Peyer's patch (tissue), 4 donors: Measurements from ENCODE around the gene UBE2QL1.

Experiments
- POLR2A ChIP-seq, 2 donors: fragments of 450-650 bp; IDR thresholded peaks; one replicate each; pipeline ENCODE4 v1.5.1; 2017; ENCODE audit warnings: antibody characterized with exemption in 2 of 2, mild to moderate bottlenecking in 2 of 2, moderate library complexity in 2 of 2
- TF ChIP-seq, protein P1 (sequence below), 6 experiments: fragments of 450-650 bp in 4 of 6; fragments of 200-600 bp in 2 of 6; sonication (generic) in 1 of 6; IDR thresholded peaks; one replicate each; pipeline ENCODE4 v1.5.1; 2017 to 2019; ENCODE audit warnings: antibody characterized with exemption in 6 of 6, mild to moderate bottlenecking in 3 of 6, moderate library complexity in 1 of 6

DNA sequence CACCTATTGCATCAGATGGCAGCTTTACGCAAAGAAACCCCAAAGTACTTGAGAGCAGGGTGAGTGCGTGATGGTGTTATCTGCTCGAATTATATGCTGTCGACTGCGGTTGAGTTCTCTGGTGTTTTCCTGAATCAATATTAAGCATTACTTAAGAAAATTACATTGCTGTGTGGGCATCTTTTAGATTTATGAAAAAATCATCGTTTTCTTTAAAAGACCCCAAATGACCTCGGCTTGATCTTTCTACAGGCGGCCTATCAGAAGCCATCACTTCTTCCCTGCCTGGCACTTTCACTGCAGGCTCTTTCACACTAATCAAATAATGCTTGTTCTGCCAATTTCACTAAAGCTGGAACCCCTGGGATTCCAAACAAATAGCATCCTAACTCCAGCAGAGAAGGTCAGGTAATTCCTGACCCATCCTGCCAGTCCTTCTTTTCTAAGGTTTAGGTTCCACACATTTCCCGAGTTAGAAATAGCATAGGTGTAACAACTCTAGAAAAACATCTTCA lies 1.7 kb downstream of the UBE2QL1 start:
- TF ChIP-seq, protein P1, sequence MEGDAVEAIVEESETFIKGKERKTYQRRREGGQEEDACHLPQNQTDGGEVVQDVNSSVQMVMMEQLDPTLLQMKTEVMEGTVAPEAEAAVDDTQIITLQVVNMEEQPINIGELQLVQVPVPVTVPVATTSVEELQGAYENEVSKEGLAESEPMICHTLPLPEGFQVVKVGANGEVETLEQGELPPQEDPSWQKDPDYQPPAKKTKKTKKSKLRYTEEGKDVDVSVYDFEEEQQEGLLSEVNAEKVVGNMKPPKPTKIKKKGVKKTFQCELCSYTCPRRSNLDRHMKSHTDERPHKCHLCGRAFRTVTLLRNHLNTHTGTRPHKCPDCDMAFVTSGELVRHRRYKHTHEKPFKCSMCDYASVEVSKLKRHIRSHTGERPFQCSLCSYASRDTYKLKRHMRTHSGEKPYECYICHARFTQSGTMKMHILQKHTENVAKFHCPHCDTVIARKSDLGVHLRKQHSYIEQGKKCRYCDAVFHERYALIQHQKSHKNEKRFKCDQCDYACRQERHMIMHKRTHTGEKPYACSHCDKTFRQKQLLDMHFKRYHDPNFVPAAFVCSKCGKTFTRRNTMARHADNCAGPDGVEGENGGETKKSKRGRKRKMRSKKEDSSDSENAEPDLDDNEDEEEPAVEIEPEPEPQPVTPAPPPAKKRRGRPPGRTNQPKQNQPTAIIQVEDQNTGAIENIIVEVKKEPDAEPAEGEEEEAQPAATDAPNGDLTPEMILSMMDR (IDR thresholded peaks at IDR 0.05) = no peak
- no peak for TF ChIP-seq POLR2A (IDR thresholded peaks at IDR 0.05)
